GM21360 (cell line): ENCODE data around the gene IL3.

Experiments used
- ATAC-seq: cut with Tn5 transposase; IDR thresholded peaks from one replicate; pipeline ENCODE4 v1.9.1; 2021; ENCODE audit warnings: mild to moderate bottlenecking, moderate library complexity; ENCODE audit not compliant: unreplicated experiment

Gene IL3

DNA sequence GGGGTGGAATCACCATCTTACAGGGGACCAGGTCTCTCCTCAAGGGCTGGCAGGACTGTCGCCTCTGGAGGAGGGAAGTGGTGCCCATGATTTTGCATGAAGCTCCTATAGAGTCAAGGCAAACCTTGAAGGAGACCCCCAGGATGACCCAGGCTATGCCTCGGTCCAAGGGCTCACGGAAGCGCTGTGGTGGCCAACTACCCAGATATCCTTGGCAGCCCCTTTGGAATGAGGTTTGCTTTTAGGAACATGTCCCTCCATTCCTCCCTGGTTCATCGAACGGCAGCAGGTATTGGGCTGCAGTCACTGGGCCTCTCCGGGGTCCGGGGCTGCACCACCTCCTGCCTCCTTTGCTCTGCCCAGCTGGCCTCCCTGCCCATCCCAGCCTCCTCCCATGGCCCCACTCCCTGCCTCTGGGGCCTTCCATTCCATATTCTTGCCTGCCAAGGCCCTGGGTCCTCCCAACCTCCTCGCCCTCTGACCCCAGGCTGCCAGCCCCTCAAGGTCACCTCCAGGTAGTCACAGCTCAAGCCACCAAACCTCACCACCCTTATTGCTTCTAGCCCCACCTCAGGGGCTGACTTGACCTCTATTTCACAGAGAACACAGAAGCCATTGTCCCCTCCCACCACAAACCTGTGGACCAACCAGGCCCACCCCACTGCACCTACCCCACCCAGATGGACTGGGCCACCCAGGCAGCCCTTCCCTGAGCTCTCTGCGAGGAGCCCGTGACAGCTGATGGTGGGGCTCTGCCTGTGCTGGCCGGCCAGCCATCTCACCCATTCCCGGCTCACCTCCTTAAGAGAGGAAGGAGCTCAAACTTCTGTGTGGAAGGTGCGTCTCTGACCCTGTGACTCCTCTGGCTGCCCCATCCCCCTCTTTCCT, 3.6 kb upstream of the IL3 start:
- no peak for ATAC-seq

DNA sequence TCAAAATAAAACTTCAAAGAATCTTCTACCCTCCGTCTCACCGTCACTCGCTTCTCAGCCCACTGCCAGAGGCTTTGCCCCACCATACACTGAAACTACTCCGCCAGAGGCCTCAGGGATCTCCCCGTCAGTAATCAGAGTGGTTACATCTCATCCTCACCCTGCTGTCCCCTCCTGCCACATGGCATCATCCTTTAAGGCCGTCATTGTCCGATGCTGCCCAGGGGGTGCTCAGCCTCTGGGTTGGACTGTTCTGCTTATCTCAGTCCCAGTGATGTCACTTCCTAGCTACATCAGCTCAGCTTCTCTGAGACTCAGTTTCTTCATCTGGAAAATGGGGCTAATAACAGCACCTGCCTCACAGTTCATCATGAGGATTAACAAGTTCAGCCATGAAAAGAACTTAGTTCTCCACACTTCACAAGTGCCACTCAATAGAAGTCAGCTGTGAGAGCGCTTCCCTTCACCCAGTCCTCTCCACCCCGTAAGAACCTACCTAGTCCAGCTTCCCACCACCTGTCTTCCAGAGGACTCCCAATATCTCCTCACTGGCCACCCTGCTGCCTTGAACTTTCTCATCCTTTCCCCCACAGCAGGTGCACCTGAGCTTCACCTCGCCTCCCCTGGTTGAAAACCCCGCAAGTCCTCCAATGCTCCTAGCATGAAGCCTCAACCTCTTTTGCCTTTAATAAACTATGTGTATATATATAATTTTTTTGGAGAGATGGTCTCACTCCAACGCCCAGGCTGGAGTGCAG, 2.8 kb upstream of the IL3 start:
- ATAC-seq = no peak

DNA sequence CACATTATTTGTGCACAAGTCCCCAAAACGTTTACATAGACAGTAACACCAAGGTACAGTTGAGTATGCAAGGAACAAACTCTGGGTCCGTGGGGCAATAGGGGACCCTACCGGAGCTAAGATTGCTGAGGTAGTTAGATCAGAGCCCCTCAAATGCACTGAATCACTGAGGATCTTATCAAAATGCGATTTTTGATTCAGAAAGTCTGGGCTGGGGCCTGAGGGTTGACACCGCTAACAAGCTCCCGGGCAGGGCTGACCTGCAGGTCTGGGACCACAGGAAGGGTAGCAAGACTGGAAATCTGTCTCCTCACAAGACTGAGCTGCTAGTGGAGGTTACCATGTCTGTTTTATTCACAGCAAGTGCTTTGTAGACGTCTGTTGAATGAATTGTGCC, 1.8 kb upstream of the IL3 start:
- ATAC-seq = no peak

DNA sequence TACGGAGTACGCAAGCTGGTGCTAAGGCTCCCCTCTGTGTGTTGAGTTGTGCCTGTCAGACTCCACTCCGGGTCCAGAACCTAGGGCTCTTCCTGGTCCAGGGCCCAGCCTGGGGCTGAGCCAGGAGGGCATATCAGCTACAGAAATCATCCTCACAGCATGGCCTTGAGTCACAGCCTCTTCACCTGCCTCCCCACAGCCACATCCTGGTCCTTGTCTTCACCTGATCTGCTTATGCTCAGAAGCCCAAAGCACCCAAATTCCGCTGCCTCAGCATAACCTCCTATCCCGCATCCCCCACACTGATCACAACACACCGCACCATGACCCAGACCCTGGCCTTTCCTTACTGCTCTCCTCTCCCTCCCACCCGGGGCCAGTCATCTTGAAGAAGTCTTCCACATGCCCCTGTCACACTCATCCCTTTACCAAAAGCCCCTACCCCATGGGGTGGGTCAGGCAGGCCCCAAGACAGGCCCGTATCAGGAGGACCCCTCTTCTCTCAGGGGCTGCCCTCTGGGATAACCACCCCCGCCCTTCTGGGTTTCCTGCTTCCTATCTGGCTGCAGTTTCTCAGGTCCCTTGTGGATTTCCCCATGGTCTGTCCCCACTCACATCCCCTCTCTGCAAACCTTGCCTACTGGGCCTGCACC, 1.3 kb upstream of the IL3 start:
- no peak for ATAC-seq

DNA sequence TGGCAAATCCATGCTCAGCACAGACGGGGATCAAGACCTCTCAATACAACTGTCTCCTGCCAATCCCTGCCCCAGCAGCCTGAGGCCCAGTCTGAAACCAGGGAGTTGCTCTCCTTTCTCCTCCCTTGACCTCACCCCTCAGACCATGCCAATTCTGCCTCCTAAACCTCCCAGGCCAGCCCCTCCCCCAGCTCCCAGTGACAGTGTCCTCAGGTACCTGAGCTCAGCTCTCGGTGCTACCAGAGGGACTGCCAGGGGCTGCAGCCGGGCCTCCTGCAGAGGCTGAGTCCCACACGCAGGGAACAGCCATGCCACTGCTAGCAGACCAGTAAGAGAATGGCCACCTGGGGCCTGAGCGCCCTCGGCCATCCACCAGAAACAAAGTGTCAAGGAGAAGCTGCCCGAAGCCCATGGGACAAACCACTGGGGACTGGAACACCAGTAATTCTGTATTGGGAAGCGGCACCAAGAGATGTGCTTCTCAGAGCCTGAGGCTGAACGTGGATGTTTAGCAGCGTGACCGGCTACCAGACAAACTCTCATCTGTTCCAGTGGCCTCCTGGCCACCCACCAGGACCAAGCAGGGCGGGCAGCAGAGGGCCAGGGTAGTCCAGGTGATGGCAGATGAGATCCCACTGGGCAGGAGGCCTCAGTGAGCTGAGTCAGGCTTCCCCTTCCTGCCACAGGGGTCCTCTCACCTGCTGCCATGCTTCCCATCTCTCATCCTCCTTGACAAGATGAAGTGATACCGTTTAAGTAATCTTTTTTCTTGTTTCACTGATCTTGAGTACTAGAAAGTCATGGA, 557 bp upstream of the IL3 start:
- ATAC-seq = no peak

DNA sequence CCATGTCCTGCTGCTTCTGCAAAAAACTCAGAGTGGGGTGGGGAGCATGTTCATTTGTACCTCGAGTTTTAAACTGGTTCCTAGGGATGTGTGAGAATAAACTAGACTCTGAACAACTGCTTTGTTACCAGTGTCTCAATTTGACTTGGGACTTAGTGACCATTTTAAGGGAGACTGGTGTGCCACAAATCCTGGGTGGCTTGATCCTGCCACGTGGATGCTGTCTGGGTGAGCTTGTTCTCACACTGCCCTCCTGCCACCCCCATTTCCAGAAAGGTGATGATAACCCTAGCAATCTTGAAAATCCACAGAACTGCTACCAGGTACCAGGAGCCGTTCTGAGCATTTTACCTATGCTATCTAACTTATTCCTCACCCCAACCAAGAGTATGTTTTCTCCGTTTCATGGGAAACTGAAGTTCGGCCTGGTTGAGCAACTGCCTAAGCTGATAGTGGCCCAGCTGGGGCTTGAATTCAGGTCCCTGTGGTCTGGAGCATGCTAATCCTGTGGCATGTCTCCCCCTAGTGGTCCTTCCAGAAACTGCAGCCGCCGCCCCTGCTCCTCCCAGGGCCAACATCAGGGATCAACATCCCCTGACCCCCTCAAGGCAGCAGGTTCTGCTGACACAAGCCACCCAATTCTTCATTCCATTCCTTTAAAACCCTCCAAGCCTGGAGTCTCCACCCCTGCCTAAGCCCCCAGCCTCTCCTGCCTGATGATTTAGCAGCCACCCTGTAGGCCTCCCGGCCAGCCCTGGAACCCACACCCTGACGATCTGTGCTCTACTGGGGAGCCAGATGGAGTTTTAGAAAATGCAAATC, 2.8 kb downstream of the IL3 start:
- ATAC-seq = peak; percentile 62

DNA sequence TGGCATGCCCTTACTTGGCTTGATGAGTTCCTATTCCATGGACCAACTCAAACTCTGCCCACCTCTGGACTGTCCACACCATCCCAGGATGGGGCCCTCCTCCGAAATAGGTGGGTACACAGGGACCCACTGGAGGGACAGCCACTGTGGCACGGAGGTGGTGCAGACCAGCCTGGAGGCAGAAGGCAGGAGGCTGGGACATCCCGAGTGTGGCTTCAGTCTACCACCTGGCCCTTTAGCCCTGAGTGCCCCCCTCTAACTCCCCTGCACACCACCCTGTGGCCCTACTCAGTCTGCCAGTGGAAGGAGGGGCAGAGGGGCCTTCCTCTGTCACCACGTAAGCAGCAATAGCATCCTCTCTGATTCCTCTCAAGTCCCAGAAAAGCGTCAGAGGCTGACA, 3.7 kb downstream of the IL3 start:
- no peak for ATAC-seq

DNA sequence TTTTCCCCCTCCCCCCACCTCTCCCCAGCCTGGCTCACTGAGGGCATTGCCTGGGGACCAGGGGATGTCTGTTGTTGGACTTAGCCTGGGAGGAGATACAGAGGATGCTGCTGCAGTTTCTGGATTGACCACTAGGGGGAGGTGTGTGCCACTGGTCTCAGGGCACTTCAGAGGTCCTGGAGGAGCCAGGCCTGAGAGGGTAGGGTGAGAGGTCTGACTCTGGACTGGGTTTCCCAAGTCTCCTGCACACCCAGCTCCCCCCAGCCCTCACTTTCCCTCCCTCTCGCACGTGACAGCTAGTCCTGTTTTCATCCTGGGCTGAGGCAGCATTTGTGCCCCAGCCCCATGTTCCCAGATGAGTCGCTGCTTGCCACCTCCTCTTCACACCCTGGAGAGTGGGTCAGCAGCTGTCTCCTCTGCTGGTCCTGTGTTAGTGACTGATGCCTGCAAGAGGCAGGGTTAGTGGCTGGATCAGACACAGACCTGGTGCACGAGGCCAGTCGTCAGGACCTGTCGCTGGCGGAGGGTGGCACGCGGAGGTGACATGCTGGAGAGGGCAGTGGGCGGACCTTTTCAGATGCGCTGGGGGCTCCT, 4.4 kb downstream of the IL3 start:
- peak; percentile 62 for ATAC-seq

DNA sequence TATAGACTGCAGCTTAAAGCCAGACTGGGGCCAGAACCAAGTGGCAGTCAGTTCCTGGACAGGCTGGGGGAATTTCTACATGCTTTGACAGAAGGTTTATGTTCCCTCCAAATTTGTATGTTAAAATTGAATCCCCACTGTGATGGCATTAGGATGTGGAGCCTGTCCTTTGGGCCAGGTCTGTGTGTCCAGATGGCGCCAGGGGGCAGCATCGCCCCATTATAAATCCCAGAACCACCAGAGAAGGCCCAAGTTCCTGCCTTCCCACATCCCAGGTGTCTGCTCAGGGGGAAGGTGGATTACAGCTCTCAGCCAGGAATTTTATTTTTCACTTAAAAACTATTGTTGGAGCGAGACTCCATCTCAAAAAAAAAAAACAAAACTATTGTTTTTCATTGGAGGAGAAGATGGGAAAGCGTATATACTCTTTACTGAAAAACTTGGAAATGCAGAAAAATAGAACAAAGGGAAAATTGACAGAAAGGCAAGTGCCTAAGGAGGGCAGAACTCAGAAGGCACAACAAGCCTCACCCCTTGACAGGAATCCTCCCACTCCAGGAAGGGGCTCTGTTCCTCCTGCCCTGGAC, 5.0 kb downstream of the IL3 start:
- ATAC-seq = no peak

DNA sequence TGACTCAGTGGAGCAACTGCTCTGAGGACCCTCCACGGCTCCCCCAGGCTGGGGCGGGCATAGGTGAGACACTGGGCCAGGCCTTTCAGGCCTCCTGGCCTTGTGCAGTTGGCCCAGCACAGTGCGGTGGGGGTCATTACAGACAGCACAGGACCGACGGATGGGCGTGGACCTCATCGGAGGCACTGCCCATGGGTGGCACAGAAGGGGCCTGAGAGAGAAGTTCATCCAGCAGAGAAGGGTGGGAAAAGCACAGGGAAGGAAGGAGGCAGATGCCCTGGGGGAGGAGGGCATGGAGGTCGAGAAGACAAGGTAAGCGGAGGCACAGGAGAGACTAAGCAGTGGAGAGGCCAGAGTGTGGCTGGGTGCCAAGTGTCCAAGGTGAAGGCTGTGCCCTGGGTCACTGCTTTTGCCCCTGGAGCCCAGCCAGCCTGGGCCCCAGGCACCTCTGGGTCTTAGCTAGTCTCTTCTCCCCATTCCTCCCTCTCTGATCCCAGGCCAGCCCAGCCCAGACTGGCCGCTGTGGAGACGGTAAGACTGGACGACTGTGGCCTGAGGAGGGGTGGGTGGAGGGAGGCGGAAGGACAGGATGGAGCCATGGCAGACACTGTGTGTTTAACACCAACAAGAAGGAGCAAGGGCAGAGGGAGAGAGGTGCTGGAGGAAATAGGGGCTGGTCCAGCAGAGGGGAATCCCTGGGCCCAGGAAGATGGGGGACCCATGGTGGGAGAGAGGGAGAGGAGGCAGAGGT, 5.7 kb downstream of the IL3 start:
- ATAC-seq = no peak

DNA sequence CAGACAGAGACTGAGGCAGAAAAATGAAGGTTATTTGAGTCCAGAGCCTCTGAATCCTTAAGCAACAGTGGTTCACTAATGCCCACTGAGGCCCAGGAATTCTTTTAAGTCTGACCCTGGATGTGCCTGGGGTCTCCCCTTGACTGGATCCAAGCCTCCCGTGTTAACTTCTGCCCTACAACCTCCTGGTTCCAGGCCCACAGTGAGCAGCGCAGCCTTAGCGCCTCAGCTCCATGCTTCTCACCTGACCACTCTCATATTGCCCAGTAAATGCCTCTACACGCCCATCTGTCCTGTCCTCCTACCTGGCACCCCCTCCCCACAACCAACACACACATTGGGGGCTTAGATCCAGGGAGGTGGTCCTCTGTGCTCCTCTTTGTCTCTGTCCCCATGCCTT, 6.4 kb downstream of the IL3 start:
- ATAC-seq = no peak

DNA sequence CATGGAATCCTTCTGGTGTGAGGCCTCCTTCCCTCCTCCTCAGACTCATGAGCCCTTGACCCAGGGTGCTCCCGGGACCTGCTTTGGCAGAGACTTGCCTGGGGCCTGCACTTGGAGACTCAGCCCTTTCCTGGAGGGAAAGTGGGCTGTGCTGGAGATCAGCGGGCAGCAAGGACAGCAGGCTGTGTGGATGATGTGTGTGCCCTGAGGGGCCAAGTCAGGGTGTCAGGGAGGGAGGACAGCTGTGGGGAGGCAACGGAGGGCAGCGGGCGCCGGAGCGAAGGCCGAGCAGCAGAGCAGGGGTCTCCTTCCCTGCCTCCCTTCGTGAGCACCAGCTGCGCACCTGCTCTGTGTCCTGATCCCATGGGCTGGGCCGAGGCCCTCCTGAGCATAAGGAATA, 7.0 kb downstream of the IL3 start:
- ATAC-seq = no peak

DNA sequence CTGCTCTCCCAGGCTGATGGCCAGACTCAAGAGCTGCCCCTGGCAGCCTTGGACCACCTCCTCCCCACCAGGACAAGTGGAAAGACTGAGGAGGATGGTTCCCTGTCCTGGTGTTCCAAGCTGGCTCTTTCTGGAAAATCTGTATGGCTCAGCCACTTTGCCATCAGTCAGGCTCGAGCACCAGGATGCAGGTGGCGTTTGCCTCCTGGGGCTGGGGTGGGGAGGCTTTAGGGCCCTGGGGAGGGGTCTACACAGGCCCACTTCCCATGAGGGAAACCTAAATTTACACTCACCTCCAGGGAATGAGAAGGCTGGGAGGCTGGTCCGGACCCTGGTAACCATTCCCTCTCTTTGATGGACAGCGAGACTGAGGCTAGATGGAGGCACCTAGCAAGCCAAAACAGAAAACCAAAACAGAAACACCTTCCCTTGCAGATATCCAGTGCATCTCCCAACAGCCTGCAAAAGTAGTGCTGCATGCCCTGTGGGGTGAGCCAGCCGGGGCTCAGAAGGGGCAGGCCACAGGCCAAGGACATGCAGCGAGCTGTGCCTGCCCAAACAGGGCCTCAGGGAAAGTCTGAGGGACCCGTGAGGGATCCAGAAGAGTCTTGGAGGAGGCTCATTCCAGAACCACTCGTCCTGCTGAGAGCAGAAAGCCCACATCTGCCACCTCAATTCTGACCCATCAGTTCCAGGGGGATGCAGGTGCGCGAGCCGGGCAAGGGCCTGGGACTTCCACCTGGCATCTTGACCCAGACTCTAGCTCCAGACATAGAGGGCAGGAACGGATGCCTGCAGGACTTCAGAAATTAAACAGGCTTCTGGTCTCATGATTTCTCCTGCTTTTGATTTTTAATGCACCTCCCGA, 7.7 kb downstream of the IL3 start:
- no peak for ATAC-seq

DNA sequence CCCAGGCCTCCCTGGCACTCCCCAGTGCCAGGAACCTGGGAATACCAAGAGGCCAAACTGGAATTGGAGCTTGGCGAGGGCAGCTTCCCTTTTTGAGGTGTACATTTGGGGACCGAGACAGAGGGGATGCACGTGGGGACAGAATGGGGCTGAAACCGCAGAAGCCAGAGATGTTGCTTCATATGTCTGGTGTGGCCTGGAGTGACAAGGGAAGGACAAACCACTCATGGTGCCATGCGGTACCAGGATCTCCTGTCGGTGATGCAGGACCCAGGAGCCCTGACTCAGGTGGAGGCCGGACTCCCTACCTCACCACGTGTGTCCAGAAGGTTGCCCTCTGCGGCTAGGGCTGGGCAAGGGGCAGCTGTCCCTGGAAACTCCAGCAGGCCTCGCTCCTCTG, 9.1 kb downstream of the IL3 start:
- ATAC-seq = no peak

DNA sequence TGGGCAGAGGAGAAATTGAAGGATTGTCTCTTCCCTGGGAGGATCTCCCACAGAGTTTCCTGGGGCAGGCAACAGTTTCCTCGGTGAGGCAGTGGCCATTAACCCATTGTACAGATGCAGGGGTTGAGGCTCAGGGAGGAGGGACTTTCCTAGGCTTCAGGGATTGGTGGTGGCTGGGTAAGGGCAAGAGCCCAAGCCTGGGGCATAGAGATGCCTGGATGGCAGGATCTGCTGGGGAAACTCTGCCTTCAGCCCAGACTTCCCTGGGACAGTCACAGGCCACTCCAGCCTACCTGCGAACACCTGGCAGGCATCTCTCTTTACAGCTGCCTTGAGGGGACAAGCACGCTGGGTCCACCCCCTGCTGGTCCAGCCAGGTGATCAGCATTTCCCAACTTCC, 9.5 kb downstream of the IL3 start:
- no peak for ATAC-seq

DNA sequence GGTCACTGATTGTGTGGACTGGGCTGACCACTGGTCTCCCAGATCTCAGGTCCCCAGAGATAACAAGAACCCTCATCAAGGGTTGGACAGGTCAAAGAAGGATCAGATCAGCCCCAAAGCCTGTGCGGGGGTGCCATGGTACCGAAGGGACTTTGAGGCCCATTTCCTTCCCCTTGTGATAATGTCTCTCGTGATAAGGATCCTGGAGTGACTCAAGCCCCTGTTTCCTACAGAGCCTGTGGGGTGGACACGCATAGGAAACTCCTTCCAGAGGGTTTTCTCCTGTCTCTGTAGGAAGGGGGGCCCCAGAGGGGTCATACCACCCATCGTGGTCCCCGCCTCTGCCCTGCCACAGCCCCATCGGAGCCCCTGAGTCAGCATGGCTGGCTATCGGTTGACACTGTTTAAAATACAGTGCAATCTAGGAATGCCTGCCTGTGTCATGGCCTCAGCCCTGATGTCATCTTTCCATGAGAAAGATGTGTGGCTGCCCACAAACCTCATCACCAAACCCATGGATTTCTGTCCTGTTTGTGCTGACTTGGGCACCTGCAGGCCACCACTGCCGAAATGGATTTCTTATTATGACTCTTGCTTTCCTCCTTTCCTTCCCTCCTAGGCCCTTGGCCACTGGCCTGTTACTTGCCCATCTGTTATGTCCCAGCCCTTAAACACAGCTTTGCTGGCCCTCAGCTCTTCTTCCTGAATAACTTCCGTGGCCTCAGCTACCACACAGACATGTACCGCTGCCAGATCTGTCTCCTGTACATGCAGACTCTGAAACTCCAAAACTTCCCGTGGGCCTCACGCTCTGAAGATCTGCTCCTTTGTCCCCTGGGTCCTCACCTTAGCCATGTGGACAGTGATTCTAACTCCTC, 10.2 kb downstream of the IL3 start:
- no peak for ATAC-seq

DNA sequence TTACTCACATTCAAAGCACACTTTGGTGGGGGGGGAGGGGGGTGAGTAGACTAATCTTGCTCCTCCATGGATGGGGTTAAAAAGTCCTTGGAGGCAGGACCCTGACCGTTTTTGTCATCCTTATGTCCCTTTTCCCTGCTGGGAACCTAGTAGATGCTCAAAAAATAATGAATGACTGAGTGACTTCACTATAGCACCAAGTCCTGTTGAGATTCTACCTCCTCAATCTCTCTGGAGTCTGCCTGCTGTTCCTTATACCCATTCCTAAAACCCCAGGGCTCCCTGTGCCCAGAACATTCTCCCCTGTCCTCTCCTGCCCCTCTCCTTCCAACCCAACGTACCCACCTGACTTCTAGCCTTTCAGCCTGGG, 10.9 kb downstream of the IL3 start:
- ATAC-seq = no peak
